Fibroblast of lung (primary cell): ENCODE results near the gene PHLDB1. TPM values are rescaled to one million over a fixed set of nuclear protein-coding genes. Genes with fewer than 3 reads are reported as not detected.
A peak's percentile ranks its signal among the peaks of the same experiment; 100 is the strongest.

Source experiments
- DNase-seq, 2 donors: peaks; one replicate each; pipeline versions ENCODE4 v3.0.0 to v3.0.0-alpha.2; 2010; ENCODE audit warnings: low read depth in 2 of 2
- H2AFZ ChIP-seq: 2 replicates; pipeline ENCODE4 v1.5.1; 2012; ENCODE audit warnings: low read length, control low read depth, inconsistent platforms
- H3K27ac ChIP-seq: 2 replicates; pipeline ENCODE4 v1.5.1; 2011; ENCODE audit warnings: low read length, control low read depth; ENCODE audit not compliant: insufficient read depth
- H3K27me3 ChIP-seq: 2 replicates; pipeline ENCODE4 v1.5.1; 2011; ENCODE audit warnings: mild to moderate bottlenecking, low read length; ENCODE audit not compliant: control insufficient read depth, insufficient read depth
- H3K36me3 ChIP-seq: 2 replicates; pipeline ENCODE4 v1.5.1; 2011; ENCODE audit warnings: low read length; ENCODE audit not compliant: control insufficient read depth, insufficient read depth
- H3K4me1 ChIP-seq: 2 replicates; pipeline ENCODE4 v1.5.1; 2011; ENCODE audit warnings: low read length; ENCODE audit not compliant: control insufficient read depth, insufficient read depth; ENCODE audit errors: extremely low read depth
- H3K4me2 ChIP-seq: 2 replicates; pipeline ENCODE4 v1.5.1; 2011; ENCODE audit warnings: low read length, control low read depth; ENCODE audit not compliant: insufficient read depth; ENCODE audit errors: extremely low read depth
- H3K4me3 ChIP-seq, 4 experiments: fragments of 200-600 bp in 1 of 4; sonication (generic) in 1 of 4; replicated peaks in 1 of 4; 2 replicates each; pipeline ENCODE4 v1.5.1; 2011 to 2016; ENCODE audit warnings: low read length in 4 of 4, low read depth in 3 of 4, mild to moderate bottlenecking in 3 of 4, control low read depth in 2 of 4, inconsistent platforms in 1 of 4, mixed read lengths in 1 of 4; ENCODE audit not compliant: insufficient read depth in 1 of 4; ENCODE audit errors: control extremely low read depth in 1 of 4
- H3K79me2 ChIP-seq: 2 replicates; pipeline ENCODE4 v1.5.1; 2012; ENCODE audit warnings: mild to moderate bottlenecking, low read length, inconsistent platforms; ENCODE audit not compliant: control insufficient read depth, insufficient read depth
- H3K9ac ChIP-seq: 2 replicates; pipeline ENCODE4 v1.5.1; 2011; ENCODE audit warnings: mild to moderate bottlenecking, low read length, control low read depth; ENCODE audit not compliant: insufficient read depth
- H3K9me3 ChIP-seq: 2 replicates; pipeline ENCODE4 v1.5.1; 2012; ENCODE audit warnings: low read depth, low read length; ENCODE audit not compliant: control insufficient read depth, insufficient read depth
- H4K20me1 ChIP-seq: 2 replicates; pipeline ENCODE4 v1.5.1; 2011; ENCODE audit warnings: low read length; ENCODE audit not compliant: control insufficient read depth, insufficient read depth; ENCODE audit errors: extremely low read depth
- EZH2 ChIP-seq: IDR thresholded peaks from 2 replicates; pipeline ENCODE4 v1.5.1; 2012; ENCODE audit warnings: low read length, control low read depth, mild to moderate bottlenecking; ENCODE audit errors: missing control alignments
- polyA plus RNA-seq, 2 donors: library from polyadenylated mRNA; depleted of rRNA in 1 of 2; stranded (reverse) in 1 of 2; unstranded in 1 of 2; fragments of >200 nt; gene quantifications; 2 replicates each; pipeline ENCODE4 v1.2.1, GENCODE V29; 2011 to 2012; ENCODE audit warnings: missing spikeins in 1 of 2
- total RNA-seq: library from RNA; depleted of rRNA; stranded (reverse); fragments of >200 nt; gene quantifications from 2 replicates; pipeline ENCODE4 v1.2.1, GENCODE V29; 2014
- TF ChIP-seq, protein P1 (sequence below), 2 donors: IDR thresholded peaks in 1 of 2; conservative IDR thresholded peaks in 1 of 2; 1 replicate in 1 of 2; 2 replicates in 1 of 2; pipeline ENCODE4 v1.5.1; 2011 to 2012; ENCODE audit warnings: low read length in 2 of 2, control low read depth in 1 of 2, inconsistent platforms in 1 of 2, low read depth in 1 of 2, mild to moderate bottlenecking in 1 of 2

PHLDB1 gene
- total and polyA plus RNA-seq, 2 donors (not counting 1 experiment from before 2014, with no cell fraction given), result 51.4 to 59.0 TPM

DNA sequence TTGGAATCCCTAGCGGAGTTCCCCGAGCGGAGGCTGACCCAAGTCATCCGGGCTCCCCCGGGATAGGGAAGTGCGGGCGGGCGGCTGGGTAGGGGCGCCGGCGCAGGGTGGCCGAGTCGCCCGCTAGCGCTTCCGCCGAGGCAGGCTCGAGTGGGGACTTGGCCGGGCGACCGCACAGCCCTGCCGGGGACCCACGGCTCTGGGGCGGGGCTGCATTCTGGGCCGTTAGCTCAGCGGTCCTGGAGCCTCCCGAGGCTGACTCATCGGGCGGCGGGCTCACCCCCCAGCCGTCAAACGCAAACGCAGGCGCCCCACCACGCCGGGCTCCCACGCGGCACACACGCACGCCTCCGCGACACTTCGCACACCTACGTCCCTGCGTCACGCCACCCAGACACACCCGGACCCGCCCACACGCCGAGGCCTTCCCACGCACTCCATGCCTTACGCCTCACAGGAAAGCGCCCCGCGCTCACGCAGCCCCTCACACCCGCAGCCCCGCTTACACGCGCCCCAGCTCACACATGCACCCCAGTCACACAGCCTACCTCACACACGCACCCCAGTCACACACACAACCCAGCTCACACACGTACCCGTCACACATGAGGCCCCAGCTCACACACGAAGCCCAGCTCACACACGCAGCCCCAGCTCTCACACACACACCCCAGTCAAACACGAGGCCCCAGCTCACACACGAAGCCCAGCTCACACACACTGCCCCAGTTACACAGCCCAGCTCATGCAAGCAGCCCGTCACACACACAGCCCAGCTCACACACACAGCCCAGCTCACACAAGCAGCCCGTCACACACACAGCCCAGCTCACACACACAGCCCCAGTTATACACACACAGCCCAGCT lies 1.2 kb downstream of the PHLDB1 start:
- peak overlapping the region; percentile 76 to 88 (median 81) for H3K4me3 ChIP-seq
- TF ChIP-seq EZH2, result no peak
- TF ChIP-seq, protein P1, sequence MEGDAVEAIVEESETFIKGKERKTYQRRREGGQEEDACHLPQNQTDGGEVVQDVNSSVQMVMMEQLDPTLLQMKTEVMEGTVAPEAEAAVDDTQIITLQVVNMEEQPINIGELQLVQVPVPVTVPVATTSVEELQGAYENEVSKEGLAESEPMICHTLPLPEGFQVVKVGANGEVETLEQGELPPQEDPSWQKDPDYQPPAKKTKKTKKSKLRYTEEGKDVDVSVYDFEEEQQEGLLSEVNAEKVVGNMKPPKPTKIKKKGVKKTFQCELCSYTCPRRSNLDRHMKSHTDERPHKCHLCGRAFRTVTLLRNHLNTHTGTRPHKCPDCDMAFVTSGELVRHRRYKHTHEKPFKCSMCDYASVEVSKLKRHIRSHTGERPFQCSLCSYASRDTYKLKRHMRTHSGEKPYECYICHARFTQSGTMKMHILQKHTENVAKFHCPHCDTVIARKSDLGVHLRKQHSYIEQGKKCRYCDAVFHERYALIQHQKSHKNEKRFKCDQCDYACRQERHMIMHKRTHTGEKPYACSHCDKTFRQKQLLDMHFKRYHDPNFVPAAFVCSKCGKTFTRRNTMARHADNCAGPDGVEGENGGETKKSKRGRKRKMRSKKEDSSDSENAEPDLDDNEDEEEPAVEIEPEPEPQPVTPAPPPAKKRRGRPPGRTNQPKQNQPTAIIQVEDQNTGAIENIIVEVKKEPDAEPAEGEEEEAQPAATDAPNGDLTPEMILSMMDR (conservative IDR thresholded peaks at IDR 0.05 in 1 of 2, IDR thresholded peaks at IDR 0.05 in 1 of 2; ENCODE audit: low read depth in 1 of 2, low read length in 2 of 2), result no peak
- peaks cover 45% of the 10 kb centered on the region for H3K79me2 ChIP-seq
- no peaks in the 10 kb centered on the region for H4K20me1 ChIP-seq
- H2AFZ ChIP-seq, result no peak overlapping the region
- DNase-seq, result peak; percentile 83 to 88
- peaks cover 52% of the 10 kb centered on the region for H3K4me1 ChIP-seq
- H3K4me2 ChIP-seq, result peak overlapping the region; percentile 80
- peak overlapping the region; percentile 98 for H3K27ac ChIP-seq
- H3K9ac ChIP-seq, result peak overlapping the region; percentile 99
- H3K9me3 ChIP-seq, result no peaks in the 10 kb centered on the region
- no peaks in the 10 kb centered on the region for H3K27me3 ChIP-seq
- peaks cover 6% of the 10 kb centered on the region for H3K36me3 ChIP-seq

DNA sequence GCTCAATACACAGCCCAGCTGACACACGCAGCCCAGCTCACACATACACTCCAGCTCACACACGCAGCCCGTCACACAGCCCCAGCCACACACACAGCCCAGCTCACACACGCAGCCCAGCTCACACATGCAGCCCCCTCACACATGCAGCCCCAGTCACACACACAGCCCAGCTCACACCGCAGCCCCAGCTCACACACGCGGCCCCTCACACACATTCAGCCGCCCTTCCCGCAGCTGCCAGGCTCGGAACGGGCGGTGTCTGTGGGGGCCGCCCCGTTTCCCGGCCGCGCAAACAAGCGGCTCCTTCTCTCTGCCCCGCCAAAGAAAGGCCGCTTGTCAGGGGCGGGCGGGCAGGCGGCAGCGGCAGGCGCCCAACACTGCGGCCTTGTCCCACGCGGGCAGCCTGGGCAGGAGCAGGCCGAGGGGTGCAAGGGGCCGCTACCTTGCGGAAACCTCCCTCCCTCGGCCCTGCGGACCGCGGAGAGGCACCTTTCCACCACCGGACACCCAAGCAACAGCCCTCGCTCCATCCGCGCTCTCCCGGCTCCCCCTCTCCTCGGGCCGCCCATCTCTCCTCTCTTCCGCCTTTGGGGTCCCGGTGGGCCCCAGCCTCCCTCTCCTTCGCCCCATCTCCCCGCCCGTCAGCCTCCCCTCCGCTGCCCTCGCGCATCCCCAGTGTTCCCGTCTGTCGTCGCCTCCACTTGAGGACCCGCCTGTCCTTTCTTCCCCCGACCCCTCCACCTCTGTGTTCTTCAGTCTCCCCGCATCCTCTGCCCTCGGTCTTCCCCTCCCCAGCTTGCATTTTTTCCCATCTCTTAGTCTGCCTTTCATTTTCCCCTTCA lies 2.2 kb downstream of the PHLDB1 start:
- no peaks in the 10 kb centered on the region for H4K20me1 ChIP-seq
- no peaks in the 10 kb centered on the region for H3K9me3 ChIP-seq
- peak overlapping the region; percentile 98 for H3K27ac ChIP-seq
- no peaks in the 10 kb centered on the region for H3K27me3 ChIP-seq
- no peak for TF ChIP-seq EZH2
- TF ChIP-seq, protein P1 (conservative IDR thresholded peaks at IDR 0.05 in 1 of 2, IDR thresholded peaks at IDR 0.05 in 1 of 2; ENCODE audit: low read depth in 1 of 2, low read length in 2 of 2), result no peak
- H3K79me2 ChIP-seq, result peaks cover 52% of the 10 kb centered on the region
- H3K4me2 ChIP-seq, result peak overlapping the region; percentile 80
- H3K4me1 ChIP-seq, result peaks cover 44% of the 10 kb centered on the region
- DNase-seq, result peak; percentile 50 to 52
- H3K36me3 ChIP-seq, result peaks cover 12% of the 10 kb centered on the region
- peak overlapping the region; percentile 99 for H3K9ac ChIP-seq
- H2AFZ ChIP-seq, result no peak overlapping the region
- peak overlapping the region; percentile 45 to 84 (median 66) for H3K4me3 ChIP-seq

- DNase-seq, result no peak
- H4K20me1 ChIP-seq, result no peaks in the 10 kb centered on the region
- no peak for TF ChIP-seq EZH2
- TF ChIP-seq, protein P1 (conservative IDR thresholded peaks at IDR 0.05 in 1 of 2, IDR thresholded peaks at IDR 0.05 in 1 of 2; ENCODE audit: low read depth in 1 of 2, low read length in 2 of 2), result no peak
- no peaks in the 10 kb centered on the region for H3K27me3 ChIP-seq
- no peaks in the 10 kb centered on the region for H3K9me3 ChIP-seq
- peaks cover 37% of the 10 kb centered on the region for H3K4me1 ChIP-seq
- H2AFZ ChIP-seq, result no peak overlapping the region
- peaks cover 16% of the 10 kb centered on the region for H3K36me3 ChIP-seq
- H3K4me2 ChIP-seq, result peak overlapping the region; percentile 80
- peak overlapping the region; percentile 45 to 84 (median 66) for H3K4me3 ChIP-seq
- H3K27ac ChIP-seq, result peak overlapping the region; percentile 98
- peak overlapping the region; percentile 99 for H3K9ac ChIP-seq
- peaks cover 53% of the 10 kb centered on the region for H3K79me2 ChIP-seq
Observed at GRCh38 chr11:118610225-118610772, 2.9 kb downstream of the PHLDB1 start.
